H9 (cell line): ENCODE data around the gene TASOR2. TPM values are rescaled to one million over a fixed set of nuclear protein-coding genes. Genes with fewer than 3 reads are reported as not detected.

ENCODE experiments used
- DNase-seq: peaks from one replicate; pipeline ENCODE4 v3.0.0-alpha.2; 2017
- H2AFZ ChIP-seq: one replicate; pipeline ENCODE4 v1.6.1; 2013; ENCODE audit warnings: mild to moderate bottlenecking, low read length, control low read depth, moderate library complexity
- H2AK5ac ChIP-seq: 2 replicates; pipeline ENCODE4 v1.6.1; 2013; ENCODE audit warnings: low read length, control low read depth, mixed read lengths; ENCODE audit not compliant: insufficient read length
- H2BK120ac ChIP-seq: one replicate; pipeline ENCODE4 v1.6.1; 2013; ENCODE audit warnings: low read depth, mild to moderate bottlenecking, low read length, control low read depth, inconsistent platforms; ENCODE audit not compliant: poor library complexity, severe bottlenecking
- H2BK12ac ChIP-seq: 2 replicates; pipeline ENCODE4 v1.6.1; 2013; ENCODE audit warnings: low read length, control low read depth, mixed read lengths, low read depth; ENCODE audit not compliant: insufficient read length
- H2BK15ac ChIP-seq: 2 replicates; pipeline ENCODE4 v1.6.1; 2013; ENCODE audit warnings: low read depth, low read length, control low read depth
- H2BK20ac ChIP-seq: one replicate; pipeline ENCODE4 v1.6.1; 2013; ENCODE audit warnings: low read depth, mild to moderate bottlenecking, low read length, control low read depth, inconsistent platforms; ENCODE audit not compliant: poor library complexity, severe bottlenecking
- H2BK5ac ChIP-seq: 2 replicates; pipeline ENCODE4 v1.6.1; 2013; ENCODE audit warnings: low read length, control low read depth, mixed read lengths; ENCODE audit not compliant: insufficient read length
- H3K14ac ChIP-seq: 2 replicates; pipeline ENCODE4 v1.6.1; 2013; ENCODE audit warnings: low read length, control low read depth; ENCODE audit not compliant: insufficient read depth
- H3K18ac ChIP-seq: 2 replicates; pipeline ENCODE4 v1.6.1; 2013; ENCODE audit warnings: low read depth, mild to moderate bottlenecking, mixed read lengths, low read length, control low read depth; ENCODE audit not compliant: insufficient read length
- H3K23ac ChIP-seq: 2 replicates; pipeline ENCODE4 v1.6.1; 2013; ENCODE audit warnings: low read length, control low read depth, mixed read lengths, low read depth; ENCODE audit not compliant: insufficient read length
- H3K23me2 ChIP-seq: 2 replicates; pipeline ENCODE4 v1.6.1; 2013; ENCODE audit warnings: low read depth, mild to moderate bottlenecking, mixed read lengths, low read length, control low read depth; ENCODE audit not compliant: insufficient read length, poor library complexity, severe bottlenecking
- H3K27ac ChIP-seq: 2 replicates; pipeline ENCODE4 v1.5.1; 2013; ENCODE audit warnings: low read length, control low read depth, mixed read lengths, low read depth; ENCODE audit not compliant: insufficient read length
- H3K27me3 ChIP-seq: 2 replicates; pipeline ENCODE4 v1.6.1; 2013; ENCODE audit warnings: low read length, control low read depth, inconsistent platforms; ENCODE audit not compliant: insufficient read depth
- H3K4ac ChIP-seq: 2 replicates; pipeline ENCODE4 v1.6.1; 2013; ENCODE audit warnings: low read depth, mild to moderate bottlenecking, control low read depth, inconsistent platforms, low read length, moderate library complexity
- H3K4me1 ChIP-seq: 2 replicates; pipeline ENCODE4 v1.6.1; 2013; ENCODE audit warnings: low read length, control low read depth, inconsistent platforms; ENCODE audit not compliant: insufficient read depth
- H3K4me2 ChIP-seq: 2 replicates; pipeline ENCODE4 v1.6.1; 2013; ENCODE audit warnings: low read length, control low read depth, mixed read lengths; ENCODE audit not compliant: insufficient read length, insufficient read depth
- H3K56ac ChIP-seq: 2 replicates; pipeline ENCODE4 v1.6.1; 2013; ENCODE audit warnings: low read depth, mild to moderate bottlenecking, mixed read lengths, low read length, control low read depth; ENCODE audit not compliant: insufficient read length
- H3K79me1 ChIP-seq: 2 replicates; pipeline ENCODE4 v1.6.1; 2013; ENCODE audit warnings: low read depth, mild to moderate bottlenecking, moderate library complexity, low read length, control low read depth, inconsistent platforms; ENCODE audit not compliant: insufficient read depth, poor library complexity, severe bottlenecking
- H3K79me2 ChIP-seq: 2 replicates; pipeline ENCODE4 v1.6.1; 2013; ENCODE audit warnings: low read length, control low read depth, inconsistent platforms; ENCODE audit not compliant: insufficient read depth
- H3K9ac ChIP-seq: 2 replicates; pipeline ENCODE4 v1.6.1; 2013; ENCODE audit warnings: low read length, control low read depth, mixed read lengths; ENCODE audit not compliant: insufficient read length; ENCODE audit errors: extremely low read depth
- H3K9me3 ChIP-seq: one replicate; pipeline ENCODE4 v1.6.1; 2013; ENCODE audit warnings: low read depth, low read length, inconsistent platforms; ENCODE audit not compliant: control insufficient read depth
- H3T11ph ChIP-seq: one replicate; pipeline ENCODE4 v1.6.1; 2013; ENCODE audit warnings: mild to moderate bottlenecking, low read length, control low read depth, inconsistent platforms
- H4K20me1 ChIP-seq: one replicate; pipeline ENCODE4 v1.6.1; 2013; ENCODE audit not compliant: control insufficient read depth, insufficient read length, insufficient read depth
- H4K5ac ChIP-seq: 2 replicates; pipeline ENCODE4 v1.6.1; 2013; ENCODE audit warnings: low read depth, mild to moderate bottlenecking, mixed read lengths, low read length, control low read depth; ENCODE audit not compliant: insufficient read length
- H4K8ac ChIP-seq: replicated peaks from 2 replicates; pipeline ENCODE4 v1.6.1; 2013; ENCODE audit warnings: low read length, control low read depth, mixed read lengths, low read depth; ENCODE audit not compliant: insufficient read length
- H4K91ac ChIP-seq: 2 replicates; pipeline ENCODE4 v1.6.1; 2013; ENCODE audit warnings: low read depth, mild to moderate bottlenecking, moderate library complexity, mixed read lengths, low read length, control low read depth; ENCODE audit not compliant: insufficient read length
- H3K27ac Mint-ChIP-seq, 3 experiments: 2 replicates in 2 of 3; 3 replicates in 1 of 3; pipeline ENCODE4 v1.8.0; 2020 to 2021; ENCODE audit warnings: mixed read lengths in 3 of 3, mild to moderate bottlenecking in 1 of 3, moderate library complexity in 1 of 3
- H3K27me3 Mint-ChIP-seq: 2 replicates; pipeline ENCODE4 v1.8.0; 2021; ENCODE audit warnings: low read depth, mild to moderate bottlenecking, moderate library complexity, mixed read lengths
- H3K36me3 Mint-ChIP-seq, 3 experiments: 2 replicates in 2 of 3; 3 replicates in 1 of 3; pipeline ENCODE4 v1.8.0; 2020 to 2021; ENCODE audit warnings: low read depth in 3 of 3, mixed read lengths in 3 of 3; ENCODE audit not compliant: insufficient read depth in 1 of 3
- H3K4me1 Mint-ChIP-seq, 2 experiments: 2 replicates each; pipeline ENCODE4 v1.8.0; 2020; ENCODE audit warnings: mixed read lengths in 2 of 2
- H3K4me3 Mint-ChIP-seq, 2 experiments: 2 replicates in 1 of 2; 3 replicates in 1 of 2; pipeline ENCODE4 v1.8.0; 2020 to 2021; ENCODE audit warnings: mild to moderate bottlenecking in 2 of 2, mixed read lengths in 2 of 2, moderate library complexity in 1 of 2
- H3K9me3 Mint-ChIP-seq, 2 experiments: 2 replicates in 1 of 2; 3 replicates in 1 of 2; pipeline ENCODE4 v1.8.0; 2020; ENCODE audit warnings: mild to moderate bottlenecking in 2 of 2, mixed read lengths in 2 of 2, moderate library complexity in 1 of 2
- WGBS: extraction: QIAGEN DNeasy Blood & Tissue Kit; methylation state at CpG from one replicate; pipeline ENCODE4 v1.1.7; 2013; ENCODE audit warnings: missing lambda C conversion rate, low lambda C conversion rate, mixed read lengths; ENCODE audit not compliant: insufficient read length; ENCODE audit errors: extremely low coverage; 5-methylcytosine and 5-hydroxymethylcytosine counted together
- total RNA-seq: library from RNA; stranded (reverse); gene quantifications from 2 replicates; pipeline ENCODE4 v1.2.1, GENCODE V29; 2021
- TF ChIP-seq, protein P1 (sequence below): fragments of 200-600 bp; sonication (generic); conservative IDR thresholded peaks from 3 replicates; pipeline ENCODE4 v1.8.0; 2021; ENCODE audit warnings: antibody characterized with exemption, mild to moderate bottlenecking

TASOR2 gene
- total RNA-seq, 1 experiment from 2014 or later, result 64.5 TPM

DNA sequence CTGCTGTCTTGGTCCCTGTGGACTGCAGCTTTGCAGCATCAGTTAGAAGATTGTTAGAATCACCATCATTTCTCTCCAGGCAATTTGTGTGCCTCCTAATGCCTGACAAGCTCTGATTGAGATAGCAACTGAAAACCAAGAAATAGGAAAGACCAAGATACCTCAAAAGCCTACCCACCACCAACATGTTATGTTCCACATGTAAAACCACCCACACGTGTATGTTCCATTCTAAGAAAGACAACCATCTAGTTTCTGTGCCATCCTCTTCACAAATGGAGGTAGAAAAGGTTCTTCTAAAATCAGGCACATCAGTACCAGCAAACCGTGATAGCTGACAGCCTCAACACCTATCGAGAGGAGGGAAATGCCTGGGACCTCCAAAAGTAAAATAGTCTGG lies 46.9 kb downstream of the TASOR2 start:
- H3K23me2 ChIP-seq, result no peaks in the 10 kb centered on the region
- H2BK5ac ChIP-seq, result no peak overlapping the region
- H2BK20ac ChIP-seq, result no peak overlapping the region
- H3T11ph ChIP-seq, result no peak overlapping the region
- no peaks in the 10 kb centered on the region for H3K79me2 ChIP-seq
- no peak overlapping the region for H3K18ac ChIP-seq
- no peak overlapping the region for H2BK120ac ChIP-seq
- H3K4ac ChIP-seq, result no peak overlapping the region
- H3K27ac Mint-ChIP-seq, result no peak overlapping the region
- H3K79me1 ChIP-seq, result no peaks in the 10 kb centered on the region
- H3K4me1 Mint-ChIP-seq, result no peaks in the 10 kb centered on the region
- no peak overlapping the region for H2BK12ac ChIP-seq
- H3K36me3 Mint-ChIP-seq, result peaks cover 20 to 63% (median 46%) of the 10 kb centered on the region in 3 experiments; a peak in 6 of 7 replicates
- H3K27me3 ChIP-seq, result no peaks in the 10 kb centered on the region
- no peak overlapping the region for H2AK5ac ChIP-seq
- H3K23ac ChIP-seq, result no peak overlapping the region
- H3K4me2 ChIP-seq, result no peak overlapping the region
- H3K4me3 Mint-ChIP-seq, result no peak overlapping the region
- H3K9me3 Mint-ChIP-seq, result no peaks in the 10 kb centered on the region
- WGBS, result no CpG with 5 or more reads among the region's 3 CpGs
- no peak overlapping the region for H2BK15ac ChIP-seq
- no peaks in the 10 kb centered on the region for H4K20me1 ChIP-seq
- no peak overlapping the region for H3K27ac ChIP-seq
- H3K27me3 Mint-ChIP-seq, result no peaks in the 10 kb centered on the region
- H3K9me3 ChIP-seq, result no peaks in the 10 kb centered on the region
- TF ChIP-seq, protein P1, sequence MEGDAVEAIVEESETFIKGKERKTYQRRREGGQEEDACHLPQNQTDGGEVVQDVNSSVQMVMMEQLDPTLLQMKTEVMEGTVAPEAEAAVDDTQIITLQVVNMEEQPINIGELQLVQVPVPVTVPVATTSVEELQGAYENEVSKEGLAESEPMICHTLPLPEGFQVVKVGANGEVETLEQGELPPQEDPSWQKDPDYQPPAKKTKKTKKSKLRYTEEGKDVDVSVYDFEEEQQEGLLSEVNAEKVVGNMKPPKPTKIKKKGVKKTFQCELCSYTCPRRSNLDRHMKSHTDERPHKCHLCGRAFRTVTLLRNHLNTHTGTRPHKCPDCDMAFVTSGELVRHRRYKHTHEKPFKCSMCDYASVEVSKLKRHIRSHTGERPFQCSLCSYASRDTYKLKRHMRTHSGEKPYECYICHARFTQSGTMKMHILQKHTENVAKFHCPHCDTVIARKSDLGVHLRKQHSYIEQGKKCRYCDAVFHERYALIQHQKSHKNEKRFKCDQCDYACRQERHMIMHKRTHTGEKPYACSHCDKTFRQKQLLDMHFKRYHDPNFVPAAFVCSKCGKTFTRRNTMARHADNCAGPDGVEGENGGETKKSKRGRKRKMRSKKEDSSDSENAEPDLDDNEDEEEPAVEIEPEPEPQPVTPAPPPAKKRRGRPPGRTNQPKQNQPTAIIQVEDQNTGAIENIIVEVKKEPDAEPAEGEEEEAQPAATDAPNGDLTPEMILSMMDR, result no peak
- no peaks in the 10 kb centered on the region for H3K4me1 ChIP-seq
- no peak overlapping the region for H3K9ac ChIP-seq
- H4K8ac ChIP-seq, result no peak overlapping the region
- H3K56ac ChIP-seq, result no peak overlapping the region
- H4K91ac ChIP-seq, result no peak overlapping the region
- H3K14ac ChIP-seq, result no peak overlapping the region
- H2AFZ ChIP-seq, result no peak overlapping the region
- DNase-seq, result no peak
- H4K5ac ChIP-seq, result no peak overlapping the region
